Naive thymus-derived CD4-positive, alpha-beta T cell (primary cell): Measurements from ENCODE around the gene SCAPER. TPM values are rescaled to one million over a fixed set of nuclear protein-coding genes. Genes with fewer than 3 reads are reported as not detected.
"Not testable (repeated sequence)": the region's sequence is repeated elsewhere in the genome, so short reads cannot be mapped to it uniquely, and the experiment has no call there.

Experiments
- ATAC-seq: fragments of 150-1000 bp; cut with Tn5 transposase; 2 replicates; pipeline ENCODE4 v1.10.0; 2021; ENCODE audit warnings: mild to moderate bottlenecking, moderate library complexity
- CTCF ChIA-PET: fragments of 350-600 bp; sonication (Branson Sonifier 250); formaldehyde crosslinking; loops from one replicate; lab custom pipeline; 2021; ENCODE audit warnings: antibody characterized with exemption; lab: Charles Lee
- POLR2A ChIA-PET: fragments of 350-600 bp; sonication (Branson Sonifier 250); formaldehyde crosslinking; loops from one replicate; lab custom pipeline; 2021; ENCODE audit warnings: antibody characterized with exemption, inconsistent platforms; lab: Charles Lee
- DNase-seq, 9 donors: peaks; one replicate each; pipeline versions ENCODE4 v3.0.0 to v3.0.0-alpha.2; 2020 to 2022; ENCODE audit warnings: mixed read lengths in 1 of 9
- H3K27ac ChIP-seq: one replicate; pipeline ENCODE4 v1.7.0; 2013; ENCODE audit warnings: mild to moderate bottlenecking, low read depth, low read length, moderate library complexity
- H3K27me3 ChIP-seq, 2 donors: one replicate each; pipeline ENCODE4 v1.7.0; 2013; ENCODE audit warnings: low read length in 2 of 2, mild to moderate bottlenecking in 2 of 2, moderate library complexity in 2 of 2; ENCODE audit not compliant: control insufficient read depth in 2 of 2, insufficient read depth in 2 of 2
- H3K36me3 ChIP-seq, 3 experiments: 1 replicate in 2 of 3; 2 replicates in 1 of 3; pipeline ENCODE4 v1.7.0; 2013; ENCODE audit warnings: low read length in 3 of 3, mild to moderate bottlenecking in 3 of 3, moderate library complexity in 1 of 3; ENCODE audit not compliant: insufficient read depth in 3 of 3, control insufficient read depth in 2 of 3
- H3K4me1 ChIP-seq, 2 donors: one replicate each; pipeline ENCODE4 v1.7.0; 2013; ENCODE audit warnings: low read length in 2 of 2, mild to moderate bottlenecking in 2 of 2, moderate library complexity in 1 of 2; ENCODE audit not compliant: control insufficient read depth in 2 of 2, insufficient read depth in 2 of 2
- H3K4me3 ChIP-seq: 2 replicates; pipeline ENCODE4 v1.7.0; 2013; ENCODE audit warnings: mild to moderate bottlenecking, low read length
- H3K9me3 ChIP-seq, 3 experiments: 1 replicate in 2 of 3; 2 replicates in 1 of 3; pipeline ENCODE4 v1.7.0; 2013; ENCODE audit warnings: low read length in 3 of 3; ENCODE audit not compliant: control insufficient read depth in 2 of 3
- H3K27ac Mint-ChIP-seq, 9 donors: one replicate each; pipeline ENCODE4 v1.8.0; 2020 to 2022; ENCODE audit warnings: mixed read lengths in 9 of 9, mild to moderate bottlenecking in 8 of 9, moderate library complexity in 5 of 9, inconsistent platforms in 2 of 9
- H3K27me3 Mint-ChIP-seq, 5 donors: one replicate each; pipeline ENCODE4 v1.8.0; 2021 to 2022; ENCODE audit warnings: mixed read lengths in 5 of 5, mild to moderate bottlenecking in 1 of 5
- H3K36me3 Mint-ChIP-seq, 5 donors: one replicate each; pipeline ENCODE4 v1.8.0; 2020 to 2022; ENCODE audit warnings: mixed read lengths in 5 of 5, mild to moderate bottlenecking in 3 of 5, inconsistent platforms in 1 of 5
- H3K4me1 Mint-ChIP-seq, 7 donors: one replicate each; pipeline ENCODE4 v1.8.0; 2020 to 2022; ENCODE audit warnings: mixed read lengths in 7 of 7, mild to moderate bottlenecking in 3 of 7, inconsistent platforms in 1 of 7
- H3K4me3 Mint-ChIP-seq, 10 donors: one replicate each; pipeline ENCODE4 v1.8.0; 2020 to 2022; ENCODE audit warnings: mild to moderate bottlenecking in 10 of 10, mixed read lengths in 10 of 10, moderate library complexity in 6 of 10, inconsistent platforms in 2 of 10
- H3K9me3 Mint-ChIP-seq, 11 donors: one replicate each; pipeline ENCODE4 v1.8.0; 2020 to 2022; ENCODE audit warnings: mixed read lengths in 11 of 11, mild to moderate bottlenecking in 4 of 11, inconsistent platforms in 1 of 11, moderate library complexity in 1 of 11
- intact Hi-C, 2 donors: fragments of 100-400 bp; cut with micrococcal nuclease; formaldehyde crosslinking; loops; one replicate each; pipeline ENCODE4 v1.15.1; 2023
- polyA plus RNA-seq, 2 donors: library from polyadenylated mRNA; unstranded; fragments of 300-500 nt; fragmentation: Illumina TruSeq; gene quantifications; one replicate each; pipeline ENCODE4 v1.2.3, GENCODE V29; 2021
- total RNA-seq, 6 experiments: library from RNA in 5 of 6; stranded (reverse) in 5 of 6; gene quantifications; 1 replicate in 5 of 6; 2 replicates in 1 of 6; pipeline ENCODE4 v1.2.3 and lab custom pipeline; 2021 to 2026

SCAPER gene
- total and polyA plus RNA-seq, 7 experiments from 2014 or later = 22.6 to 56.9 (median 48.8) TPM

DNA sequence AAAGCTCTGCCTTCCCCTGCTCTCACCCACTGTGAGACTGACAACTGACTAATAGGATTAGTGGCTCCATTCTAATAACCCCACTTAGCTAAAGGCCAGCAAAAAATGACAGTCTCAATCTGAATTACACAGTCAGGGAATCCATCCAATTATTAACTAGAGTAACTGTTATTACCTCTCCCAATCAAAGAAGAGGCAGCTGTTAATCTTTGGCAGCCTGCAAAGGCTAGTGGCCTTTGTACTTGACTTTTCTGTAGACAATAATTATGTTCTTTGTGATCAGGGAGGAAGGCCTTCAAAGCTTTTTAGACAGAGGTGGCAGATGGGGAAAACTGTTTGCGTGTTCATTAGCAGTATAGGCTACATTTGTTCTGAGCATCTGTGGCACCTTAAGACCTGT lies 390.9 kb downstream of the SCAPER start:
- intact Hi-C loops = no loop called here
- ATAC-seq (no peak), DNase-seq (no peak)
- no peak overlapping the region for H3K27ac Mint-ChIP-seq
- H3K27me3 Mint-ChIP-seq = no peaks in the 10 kb centered on the region
- H3K4me3 Mint-ChIP-seq = no peak overlapping the region
- H3K27ac ChIP-seq = no peak overlapping the region
- no peaks in the 10 kb centered on the region for H3K9me3 ChIP-seq
- H3K36me3 Mint-ChIP-seq = peaks cover 0 to 39% (median 4%) of the 10 kb centered on the region in 5 donors
- POLR2A ChIA-PET = no interaction called here
- no peaks in the 10 kb centered on the region for H3K36me3 ChIP-seq
- no peaks in the 10 kb centered on the region for H3K27me3 ChIP-seq
- no peaks in the 10 kb centered on the region for H3K4me1 Mint-ChIP-seq
- CTCF ChIA-PET = interaction anchor here (0.6 kb wide), 1 partner anchor 449 kb away, joined by 3 read pairs; no protein-coding TSS in a partner anchor
- H3K9me3 Mint-ChIP-seq = peaks cover 0 to 2% (median 0%) of the 10 kb centered on the region in 11 donors
- no peak overlapping the region for H3K4me3 ChIP-seq
- H3K4me1 ChIP-seq = no peaks in the 10 kb centered on the region

DNA sequence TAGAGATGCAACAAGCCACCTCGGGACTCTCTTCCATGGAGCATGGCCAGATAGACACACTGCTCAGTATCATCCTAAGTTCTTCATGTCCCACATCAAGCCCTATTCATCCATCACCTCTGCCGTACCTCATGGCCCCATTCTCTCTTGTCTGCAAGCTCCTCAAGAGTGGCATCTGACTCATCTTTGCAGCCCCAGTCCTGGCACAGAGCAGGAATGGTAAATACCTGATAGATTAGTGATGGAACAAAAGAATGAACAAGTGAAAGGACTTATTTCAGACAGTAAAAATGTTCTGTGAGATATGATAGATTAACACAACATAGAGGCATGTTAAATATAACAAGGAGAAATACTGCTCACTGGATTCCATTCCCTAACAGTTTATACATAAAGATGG lies 392.2 kb downstream of the SCAPER start:
- Mint-ChIP-seq H3K36me3 (peaks cover 0 to 34% (median 4%) of the 10 kb centered on the region in 5 donors), H3K4me3 (no peak overlapping the region), H3K9me3 (peaks cover 0 to 2% (median 0%) of the 10 kb centered on the region in 11 donors), H3K27me3 (no peaks in the 10 kb centered on the region), H3K27ac (no peak overlapping the region), H3K4me1 (no peaks in the 10 kb centered on the region)
- Histone ChIP-seq H3K27me3 (no peaks in the 10 kb centered on the region), H3K4me1 (no peaks in the 10 kb centered on the region), H3K27ac (no peak overlapping the region), H3K9me3 (no peaks in the 10 kb centered on the region), H3K4me3 (no peak overlapping the region), H3K36me3 (no peaks in the 10 kb centered on the region)
- ChIA-PET POLR2A (no interaction called here), CTCF (no interaction called here)
- no peak for ATAC-seq
- no peak for DNase-seq
- intact Hi-C loops = no loop called here

DNA sequence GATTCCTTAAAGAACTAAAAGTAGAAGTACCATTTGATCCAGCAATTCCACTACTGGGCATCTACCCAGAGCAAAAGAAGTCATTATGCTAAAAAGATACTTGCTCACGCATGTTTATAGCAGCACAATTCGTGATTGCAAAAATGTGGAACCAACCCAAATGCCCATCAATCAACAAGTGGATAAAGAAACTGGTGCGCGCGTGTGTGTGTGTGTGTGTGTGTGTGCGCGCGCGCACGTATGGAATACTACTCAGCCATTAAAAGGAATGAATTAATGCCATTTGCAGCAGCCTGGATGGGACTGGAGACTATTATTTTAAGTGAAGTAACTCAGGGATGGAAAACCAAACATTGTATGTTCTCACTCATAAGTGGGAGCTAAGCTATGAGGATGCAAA lies 394.5 kb downstream of the SCAPER start:
- H3K36me3 ChIP-seq, H3K27me3 ChIP-seq, DNase-seq, H3K9me3 Mint-ChIP-seq, H3K4me3 Mint-ChIP-seq, H3K4me1 Mint-ChIP-seq, H3K27ac Mint-ChIP-seq, H3K9me3 ChIP-seq, H3K4me3 ChIP-seq, intact Hi-C loops, POLR2A ChIA-PET, H3K27me3 Mint-ChIP-seq, CTCF ChIA-PET, ATAC-seq, H3K27ac ChIP-seq, H3K4me1 ChIP-seq: not testable (repeated sequence)
- peaks cover 0 to 33% (median 7%) of the 10 kb centered on the region in 5 donors for H3K36me3 Mint-ChIP-seq

DNA sequence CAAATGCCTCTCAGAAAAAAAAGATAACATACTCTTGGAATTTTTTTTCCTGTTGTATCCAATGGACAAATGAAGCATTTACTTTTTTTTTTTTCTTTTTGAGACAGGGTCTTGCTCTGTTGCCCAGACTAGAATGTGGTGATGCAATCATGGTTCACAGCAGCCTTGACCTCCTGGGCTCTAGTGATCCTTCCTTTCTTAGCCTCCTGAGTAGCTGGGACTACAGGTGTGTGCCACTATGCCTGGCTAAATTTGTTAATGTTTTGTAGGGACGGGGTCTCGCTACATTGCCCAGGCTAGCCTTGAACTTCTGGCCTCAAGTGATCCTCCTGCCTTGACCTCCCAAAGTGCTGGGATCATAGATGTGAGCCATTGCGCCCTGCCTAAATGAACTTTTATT lies 401.3 kb downstream of the SCAPER start:
- H3K4me3 ChIP-seq = no peak overlapping the region
- no peaks in the 10 kb centered on the region for H3K4me1 ChIP-seq
- no peak overlapping the region for H3K4me3 Mint-ChIP-seq
- CTCF ChIA-PET = no interaction called here
- POLR2A ChIA-PET = no interaction called here
- H3K36me3 Mint-ChIP-seq = peaks cover 3 to 53% (median 38%) of the 10 kb centered on the region in 5 donors
- no peaks in the 10 kb centered on the region for H3K9me3 ChIP-seq
- intact Hi-C loops = no loop called here
- peaks cover 0 to 8% (median 0%) of the 10 kb centered on the region in 11 donors for H3K9me3 Mint-ChIP-seq
- DNase-seq (no peak), ATAC-seq (no peak)
- no peak overlapping the region for H3K27ac ChIP-seq
- H3K4me1 Mint-ChIP-seq = no peaks in the 10 kb centered on the region
- H3K27me3 Mint-ChIP-seq = no peaks in the 10 kb centered on the region
- no peaks in the 10 kb centered on the region for H3K27me3 ChIP-seq
- no peak overlapping the region for H3K27ac Mint-ChIP-seq
- peaks cover 0 to 10% (median 0%) of the 10 kb centered on the region in 3 experiments for H3K36me3 ChIP-seq

- Mint-ChIP-seq H3K4me1 (no peaks in the 10 kb centered on the region), H3K27me3 (no peaks in the 10 kb centered on the region), H3K36me3 (peaks cover 3 to 58% (median 42%) of the 10 kb centered on the region in 5 donors), H3K9me3 (peaks cover 0 to 10% (median 0%) of the 10 kb centered on the region in 11 donors), H3K27ac (no peak overlapping the region), H3K4me3 (no peak overlapping the region)
- no peaks in the 10 kb centered on the region for H3K27me3 ChIP-seq
- H3K36me3 ChIP-seq = peaks cover 0 to 10% (median 0%) of the 10 kb centered on the region in 3 experiments
- intact Hi-C loops = no loop called here
- DNase-seq (no peak), ATAC-seq (no peak)
- H3K4me1 ChIP-seq = no peaks in the 10 kb centered on the region
- ChIA-PET CTCF (no interaction called here), POLR2A (no interaction called here)
- no peak overlapping the region for H3K27ac ChIP-seq
- no peaks in the 10 kb centered on the region for H3K9me3 ChIP-seq
- H3K4me3 ChIP-seq = no peak overlapping the region
Observed at GRCh38 chr15:76503121-76503520, 402.0 kb downstream of the SCAPER start.

DNA sequence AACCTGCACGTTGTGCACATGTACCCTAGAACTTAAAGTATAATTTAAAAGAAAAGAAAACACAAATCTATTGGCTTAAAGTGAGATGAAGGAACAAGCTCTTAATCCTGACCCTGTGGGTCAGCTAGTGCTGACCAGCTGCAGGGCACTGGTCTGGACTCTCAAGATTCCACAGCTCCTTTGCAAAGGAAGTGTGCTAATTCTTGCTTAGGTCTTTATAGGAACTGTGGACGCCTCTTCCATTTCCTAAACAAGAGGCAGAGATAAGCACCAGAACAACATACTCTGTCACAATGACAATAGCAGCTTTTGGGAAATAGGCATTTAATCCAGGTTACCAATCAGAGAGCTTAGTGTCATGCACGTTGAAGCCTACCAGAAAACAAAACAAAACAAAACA lies 402.5 kb downstream of the SCAPER start:
- Mint-ChIP-seq H3K9me3 (peaks cover 0 to 10% (median 0%) of the 10 kb centered on the region in 11 donors), H3K27ac (no peak overlapping the region), H3K36me3 (peaks cover 3 to 59% (median 44%) of the 10 kb centered on the region in 5 donors), H3K4me3 (no peak overlapping the region), H3K4me1 (no peaks in the 10 kb centered on the region), H3K27me3 (no peaks in the 10 kb centered on the region)
- ATAC-seq = no peak
- ChIA-PET CTCF (no interaction called here), POLR2A (no interaction called here)
- DNase-seq = no peak
- Histone ChIP-seq H3K4me3 (no peak overlapping the region), H3K36me3 (peaks cover 0 to 10% (median 0%) of the 10 kb centered on the region in 3 experiments), H3K27ac (no peak overlapping the region), H3K9me3 (no peaks in the 10 kb centered on the region), H3K4me1 (no peaks in the 10 kb centered on the region), H3K27me3 (no peaks in the 10 kb centered on the region)
- intact Hi-C loops = no loop called here

DNA sequence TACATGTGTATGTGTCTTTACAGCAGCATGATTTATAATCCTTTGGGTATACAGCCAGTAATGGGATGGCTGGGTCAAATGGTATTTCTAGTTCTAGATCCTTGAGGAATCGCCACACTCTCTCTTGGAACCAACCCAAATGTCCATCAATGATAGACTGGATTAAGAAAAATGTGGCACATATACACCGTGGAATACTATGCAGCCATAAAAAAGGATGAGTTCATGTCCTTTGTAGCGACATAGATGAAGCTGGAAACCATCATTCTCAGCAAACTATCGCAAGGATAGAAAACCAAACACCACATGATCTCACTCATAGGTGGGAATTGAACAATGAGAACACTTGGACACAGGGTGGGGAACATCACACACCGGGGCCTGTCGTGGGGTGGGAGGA lies 403.0 kb downstream of the SCAPER start:
- peaks cover 0 to 10% (median 0%) of the 10 kb centered on the region in 11 donors for H3K9me3 Mint-ChIP-seq
- H3K9me3 ChIP-seq, POLR2A ChIA-PET, H3K27me3 Mint-ChIP-seq, DNase-seq, H3K27ac ChIP-seq, H3K4me3 Mint-ChIP-seq, H3K27ac Mint-ChIP-seq, H3K4me3 ChIP-seq, H3K4me1 Mint-ChIP-seq, CTCF ChIA-PET, intact Hi-C loops, H3K4me1 ChIP-seq, ATAC-seq, H3K27me3 ChIP-seq: not testable (repeated sequence)
- H3K36me3 Mint-ChIP-seq = peaks cover 4 to 63% (median 44%) of the 10 kb centered on the region in 5 donors
- peaks cover 0 to 10% (median 0%) of the 10 kb centered on the region in 3 experiments for H3K36me3 ChIP-seq
